ENCODE measurements around the gene VARS1.
A peak's percentile ranks its signal among the peaks of the same experiment; 100 is the strongest.
"Not testable (repeated sequence)": the region's sequence is repeated elsewhere in the genome, so short reads cannot be mapped to it uniquely, and the experiment has no call there.

Gene VARS1

GRCh38 chr6:31821301-31822035 is 25.9 kb upstream of the VARS1 start:
- FAIRE-seq, result no peak

- FAIRE-seq, result not testable (repeated sequence)
Measured at GRCh38 chr6:31820399-31820798, 24.8 kb upstream of the VARS1 start.

- no peak for FAIRE-seq
Measured at GRCh38 chr6:31819871-31820299, 24.3 kb upstream of the VARS1 start.

- not testable (repeated sequence) for FAIRE-seq
Measured at GRCh38 chr6:31817929-31818511, 22.5 kb upstream of the VARS1 start.

GRCh38 chr6:31817133-31817928 is 21.8 kb upstream of the VARS1 start:
- FAIRE-seq, result not testable (repeated sequence)

GRCh38 chr6:31815025-31815838 is 19.7 kb upstream of the VARS1 start, which contains the start of the genes HSPA1A and HSPA1L:
TSS of gene HSPA1A (plus strand) at chr6:31815543. CDS start at chr6:31815757, 214 bp downstream.
TSS of gene HSPA1L (minus strand) at chr6:31815283. CDS start at chr6:31811972, 3,311 bp downstream.
- FAIRE-seq, result no peak

- no peak for FAIRE-seq
Measured at GRCh38 chr6:31814677-31815024, 19.1 kb upstream of the VARS1 start.

- FAIRE-seq, result no peak
Measured at GRCh38 chr6:31813465-31813849, 17.9 kb upstream of the VARS1 start.

- no peak for FAIRE-seq
Measured at GRCh38 chr6:31811645-31812044, 16.1 kb upstream of the VARS1 start.

GRCh38 chr6:31808599-31808998 is 13.0 kb upstream of the VARS1 start:
- not testable (repeated sequence) for FAIRE-seq

- FAIRE-seq, result peak; percentile 96
Measured at GRCh38 chr6:31806470-31807272, 11.1 kb upstream of the VARS1 start, which contains the start of gene LSM2. TSS of gene LSM2 (minus strand) at chr6:31806966. CDS start at chr6:31806757, 209 bp downstream.

- no peak for FAIRE-seq
Measured at GRCh38 chr6:31805939-31806469, 10.5 kb upstream of the VARS1 start.

- not testable (repeated sequence) for FAIRE-seq
Measured at GRCh38 chr6:31801031-31801927, 5.7 kb upstream of the VARS1 start.

GRCh38 chr6:31799781-31800180 is 4.2 kb upstream of the VARS1 start:
- no peak for FAIRE-seq

GRCh38 chr6:31797588-31797987 is 2.0 kb upstream of the VARS1 start:
- no peak for FAIRE-seq

- FAIRE-seq, result no peak
Measured at GRCh38 chr6:31796993-31797385, 1.4 kb upstream of the VARS1 start.

GRCh38 chr6:31794866-31795615 is 511 bp downstream of the VARS1 start:
- FAIRE-seq, result no peak

- FAIRE-seq, result no peak
Measured at GRCh38 chr6:31794294-31794865, 1.2 kb downstream of the VARS1 start.

GRCh38 chr6:31793927-31794245 is 1.7 kb downstream of the VARS1 start:
- FAIRE-seq, result not testable (repeated sequence)

Data from G401.6 (cell line).